Endothelial cell of umbilical vein (primary cell): Measurements from ENCODE around the gene FBXL19.

Source experiments
- EZH2 ChIP-seq: IDR thresholded peaks from 2 replicates; pipeline ENCODE4 v1.6.1; 2012; ENCODE audit warnings: borderline replicate concordance, low read depth, mild to moderate bottlenecking, moderate library complexity, low read length, inconsistent platforms; ENCODE audit not compliant: severe bottlenecking
- FOS ChIP-seq: IDR thresholded peaks from 2 replicates; pipeline ENCODE4 v1.6.1; 2011; ENCODE audit warnings: mild to moderate bottlenecking, low read length, moderate library complexity, borderline replicate concordance; ENCODE audit not compliant: insufficient read depth
- GATA2 ChIP-seq: IDR thresholded peaks from 2 replicates; pipeline ENCODE4 v1.7.0; 2011; ENCODE audit warnings: low read depth, mild to moderate bottlenecking, moderate library complexity, mixed read lengths, low read length; ENCODE audit not compliant: insufficient read length, insufficient read depth
- JUN ChIP-seq: IDR thresholded peaks from 2 replicates; pipeline ENCODE4 v1.6.1; 2011; ENCODE audit warnings: borderline replicate concordance, low read depth; ENCODE audit not compliant: insufficient read length, insufficient read depth
- MYC ChIP-seq: IDR thresholded peaks from one replicate; pipeline ENCODE4 v1.6.1; 2011; ENCODE audit warnings: mild to moderate bottlenecking, low read depth, low read length
- POLR2A ChIP-seq: IDR thresholded peaks from 2 replicates; pipeline ENCODE4 v1.6.1; 2012; ENCODE audit warnings: low read depth, mild to moderate bottlenecking, control low read depth, low read length
- POLR2AphosphoS5 ChIP-seq: IDR thresholded peaks from 2 replicates; pipeline ENCODE4 v1.6.1; 2012; ENCODE audit warnings: low read depth, mild to moderate bottlenecking, control low read depth, low read length, moderate library complexity; ENCODE audit not compliant: insufficient read depth
- TF ChIP-seq, protein P1 (sequence below), 2 donors: IDR thresholded peaks; 1 replicate in 1 of 2; 2 replicates in 1 of 2; pipeline ENCODE4 v1.5.1; 2011; ENCODE audit warnings: low read length in 2 of 2, mild to moderate bottlenecking in 2 of 2, moderate library complexity in 2 of 2, control low read depth in 1 of 2, inconsistent platforms in 1 of 2, low read depth in 1 of 2; ENCODE audit not compliant: insufficient read depth in 1 of 2; ENCODE audit errors: extremely low read depth in 1 of 2
- TF ChIP-seq, protein P2 (sequence below): IDR thresholded peaks from 2 replicates; pipeline ENCODE4 v1.6.1; 2011; ENCODE audit not compliant: insufficient read depth, insufficient read length

DNA sequence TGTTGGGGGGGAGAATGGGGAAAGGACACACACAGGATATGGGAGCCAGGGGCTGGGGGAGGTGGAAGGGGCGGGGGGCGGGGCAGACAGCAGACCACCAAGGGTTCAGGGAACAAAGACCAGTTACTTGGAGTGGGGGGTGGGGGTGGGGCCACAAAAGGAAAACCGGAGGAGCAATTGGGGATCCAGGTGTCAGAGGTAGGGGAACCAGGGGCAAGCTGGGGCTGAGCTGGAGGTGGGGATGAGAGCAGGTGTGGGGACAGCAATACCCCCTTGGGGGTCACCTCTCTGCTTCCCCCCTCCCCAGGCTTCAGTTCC lies 24.1 kb downstream of the FBXL19 start:
- TF ChIP-seq, protein P1, sequence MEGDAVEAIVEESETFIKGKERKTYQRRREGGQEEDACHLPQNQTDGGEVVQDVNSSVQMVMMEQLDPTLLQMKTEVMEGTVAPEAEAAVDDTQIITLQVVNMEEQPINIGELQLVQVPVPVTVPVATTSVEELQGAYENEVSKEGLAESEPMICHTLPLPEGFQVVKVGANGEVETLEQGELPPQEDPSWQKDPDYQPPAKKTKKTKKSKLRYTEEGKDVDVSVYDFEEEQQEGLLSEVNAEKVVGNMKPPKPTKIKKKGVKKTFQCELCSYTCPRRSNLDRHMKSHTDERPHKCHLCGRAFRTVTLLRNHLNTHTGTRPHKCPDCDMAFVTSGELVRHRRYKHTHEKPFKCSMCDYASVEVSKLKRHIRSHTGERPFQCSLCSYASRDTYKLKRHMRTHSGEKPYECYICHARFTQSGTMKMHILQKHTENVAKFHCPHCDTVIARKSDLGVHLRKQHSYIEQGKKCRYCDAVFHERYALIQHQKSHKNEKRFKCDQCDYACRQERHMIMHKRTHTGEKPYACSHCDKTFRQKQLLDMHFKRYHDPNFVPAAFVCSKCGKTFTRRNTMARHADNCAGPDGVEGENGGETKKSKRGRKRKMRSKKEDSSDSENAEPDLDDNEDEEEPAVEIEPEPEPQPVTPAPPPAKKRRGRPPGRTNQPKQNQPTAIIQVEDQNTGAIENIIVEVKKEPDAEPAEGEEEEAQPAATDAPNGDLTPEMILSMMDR (IDR thresholded peaks at IDR 0.05; ENCODE audit: extremely low read depth in 1 of 2, insufficient read depth in 1 of 2, low read depth in 1 of 2, low read length in 2 of 2), result no peak
- no peak for TF ChIP-seq EZH2
- TF ChIP-seq POLR2AphosphoS5, result no peak
- TF ChIP-seq POLR2A, result no peak
- TF ChIP-seq, protein P2, sequence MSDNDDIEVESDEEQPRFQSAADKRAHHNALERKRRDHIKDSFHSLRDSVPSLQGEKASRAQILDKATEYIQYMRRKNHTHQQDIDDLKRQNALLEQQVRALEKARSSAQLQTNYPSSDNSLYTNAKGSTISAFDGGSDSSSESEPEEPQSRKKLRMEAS, result no peak
- no peak for TF ChIP-seq MYC
- no peak for TF ChIP-seq GATA2
- TF ChIP-seq FOS, result no peak
- TF ChIP-seq JUN, result no peak
